T-helper 2 cell treated with Interferon-gamma antibody and Interleukin-4, amounts not matched to agents 5 μg/mL and 100 μg/mL, for 36 hours (primary cell): ENCODE results near the gene PLA2G4C.

Experiments
- DNase-seq: peaks from one replicate; pipeline ENCODE4 v3.0.0; 2021; ENCODE audit warnings: low spot score
- H3K27ac Mint-ChIP-seq: one replicate; pipeline ENCODE4 v1.8.0; 2021; ENCODE audit warnings: mild to moderate bottlenecking, mixed read lengths
- H3K27me3 Mint-ChIP-seq: one replicate; pipeline ENCODE4 v1.8.0; 2021; ENCODE audit warnings: low read depth, mixed read lengths
- H3K36me3 Mint-ChIP-seq: one replicate; pipeline ENCODE4 v1.8.0; 2021; ENCODE audit warnings: low read depth, mixed read lengths
- H3K4me1 Mint-ChIP-seq: one replicate; pipeline ENCODE4 v1.8.0; 2021; ENCODE audit warnings: low read depth, mixed read lengths
- H3K4me3 Mint-ChIP-seq: one replicate; pipeline ENCODE4 v1.8.0; 2022; ENCODE audit warnings: mild to moderate bottlenecking, moderate library complexity, mixed read lengths
- H3K9me3 Mint-ChIP-seq: one replicate; pipeline ENCODE4 v1.8.0; 2021; ENCODE audit warnings: mixed read lengths

Gene PLA2G4C

GRCh38 chr19:48020686-48021085 is 89.9 kb downstream of the PLA2G4C start:
- no peaks in the 10 kb centered on the region for H3K4me1 Mint-ChIP-seq
- H3K9me3 Mint-ChIP-seq, result no peaks in the 10 kb centered on the region
- no peaks in the 10 kb centered on the region for H3K36me3 Mint-ChIP-seq
- H3K27ac Mint-ChIP-seq, result no peak overlapping the region
- H3K4me3 Mint-ChIP-seq, result no peak overlapping the region
- no peaks in the 10 kb centered on the region for H3K27me3 Mint-ChIP-seq
- no peak for DNase-seq

GRCh38 chr19:48010932-48011758 is 99.5 kb downstream of the PLA2G4C start:
- peaks cover 3% of the 10 kb centered on the region for H3K9me3 Mint-ChIP-seq

GRCh38 chr19:48006762-48007161 is 103.9 kb downstream of the PLA2G4C start:
- H3K9me3 Mint-ChIP-seq, result peaks cover 3% of the 10 kb centered on the region
- H3K4me3 Mint-ChIP-seq, result no peak overlapping the region
- H3K36me3 Mint-ChIP-seq, result no peaks in the 10 kb centered on the region
- no peak for DNase-seq
- H3K4me1 Mint-ChIP-seq, result no peaks in the 10 kb centered on the region
- H3K27me3 Mint-ChIP-seq, result no peaks in the 10 kb centered on the region
- no peak overlapping the region for H3K27ac Mint-ChIP-seq

More at GRCh38 chr19:48010932-48011758, 99.5 kb downstream of the PLA2G4C start:
- Mint-ChIP-seq H3K27ac (no peak overlapping the region), H3K4me3 (no peak overlapping the region), H3K27me3 (no peaks in the 10 kb centered on the region), H3K36me3 (no peaks in the 10 kb centered on the region), H3K4me1 (no peaks in the 10 kb centered on the region)
- no peak for DNase-seq

GRCh38 chr19:48004236-48004635 is 106.4 kb downstream of the PLA2G4C start:
- Mint-ChIP-seq H3K4me3 (no peak overlapping the region), H3K27me3 (no peaks in the 10 kb centered on the region), H3K9me3 (peaks cover 3% of the 10 kb centered on the region), H3K36me3 (no peaks in the 10 kb centered on the region), H3K27ac (no peak overlapping the region), H3K4me1 (no peaks in the 10 kb centered on the region)
- no peak for DNase-seq

- H3K4me3 Mint-ChIP-seq, result no peak overlapping the region
- H3K36me3 Mint-ChIP-seq, result no peaks in the 10 kb centered on the region
- H3K4me1 Mint-ChIP-seq, result no peaks in the 10 kb centered on the region
- no peaks in the 10 kb centered on the region for H3K9me3 Mint-ChIP-seq
- H3K27ac Mint-ChIP-seq, result no peak overlapping the region
- no peaks in the 10 kb centered on the region for H3K27me3 Mint-ChIP-seq
- no peak for DNase-seq
Measured at GRCh38 chr19:48000846-48001245, 109.8 kb downstream of the PLA2G4C start.

- Mint-ChIP-seq H3K36me3 (no peaks in the 10 kb centered on the region), H3K27me3 (no peaks in the 10 kb centered on the region), H3K9me3 (no peaks in the 10 kb centered on the region), H3K4me3 (no peak overlapping the region), H3K4me1 (no peaks in the 10 kb centered on the region), H3K27ac (no peak overlapping the region)
- no peak for DNase-seq
Measured at GRCh38 chr19:47998800-47999199, 111.8 kb downstream of the PLA2G4C start.
